GM12864 (cell line): ENCODE measurements around the gene MYT1.

Experiments used
- DNase-seq: peaks from one replicate; pipeline ENCODE4 v3.0.0-alpha.2; 2011; ENCODE audit warnings: low read depth
- H3K4me3 ChIP-seq: 2 replicates; pipeline ENCODE4 v1.5.1; 2011; ENCODE audit warnings: mild to moderate bottlenecking, low read depth, low read length, control low read depth
- CTCF ChIP-seq: IDR thresholded peaks from 2 replicates; pipeline ENCODE4 v1.5.1; 2011; ENCODE audit warnings: low read depth, mild to moderate bottlenecking, moderate library complexity, low read length, control low read depth, inconsistent platforms; ENCODE audit errors: missing control alignments

Gene MYT1

DNA sequence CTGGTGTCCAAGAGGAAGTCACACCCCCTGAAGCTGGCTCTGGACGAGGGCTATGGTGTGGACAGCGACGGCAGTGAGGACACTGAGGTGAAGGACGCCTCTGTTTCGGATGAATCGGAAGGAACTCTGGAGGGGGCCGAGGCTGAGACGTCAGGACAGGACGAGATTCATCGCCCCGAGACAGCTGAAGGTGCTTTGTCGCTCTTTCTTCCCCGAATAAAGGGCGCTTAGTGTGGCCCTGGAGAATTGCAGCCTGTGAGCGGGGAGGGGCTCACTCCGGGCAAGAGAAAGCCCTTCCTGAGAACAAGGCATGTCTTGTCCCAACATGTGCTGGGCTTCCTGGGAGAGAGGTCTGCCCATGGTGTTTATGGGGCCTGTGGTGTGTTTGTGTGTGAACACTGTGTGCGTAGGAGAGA lies 41.4 kb downstream of the MYT1 start:
- no peak overlapping the region for H3K4me3 ChIP-seq
- DNase-seq: no peak
- no peak for TF ChIP-seq CTCF

DNA sequence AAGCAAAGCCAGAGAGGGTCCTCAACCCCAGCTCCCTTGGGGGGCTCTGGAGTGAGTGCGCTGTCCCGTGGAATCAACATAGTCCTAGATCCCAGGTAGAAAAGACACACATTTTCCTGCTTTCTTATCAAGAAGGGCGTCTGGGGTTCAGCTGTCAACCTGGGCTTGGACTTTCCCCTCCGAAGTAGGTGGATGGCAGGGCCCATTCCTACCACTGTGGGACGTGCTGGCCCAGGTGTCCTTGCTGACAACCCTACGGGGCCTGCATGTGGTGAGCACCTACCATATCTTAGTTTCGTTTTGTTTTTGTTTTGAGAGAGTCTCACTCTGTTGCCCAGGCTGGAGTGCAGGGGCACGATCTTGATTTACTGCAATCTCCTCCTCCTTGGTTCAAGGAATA lies 42.4 kb downstream of the MYT1 start:
- H3K4me3 ChIP-seq: no peak overlapping the region
- no peak for TF ChIP-seq CTCF

DNA sequence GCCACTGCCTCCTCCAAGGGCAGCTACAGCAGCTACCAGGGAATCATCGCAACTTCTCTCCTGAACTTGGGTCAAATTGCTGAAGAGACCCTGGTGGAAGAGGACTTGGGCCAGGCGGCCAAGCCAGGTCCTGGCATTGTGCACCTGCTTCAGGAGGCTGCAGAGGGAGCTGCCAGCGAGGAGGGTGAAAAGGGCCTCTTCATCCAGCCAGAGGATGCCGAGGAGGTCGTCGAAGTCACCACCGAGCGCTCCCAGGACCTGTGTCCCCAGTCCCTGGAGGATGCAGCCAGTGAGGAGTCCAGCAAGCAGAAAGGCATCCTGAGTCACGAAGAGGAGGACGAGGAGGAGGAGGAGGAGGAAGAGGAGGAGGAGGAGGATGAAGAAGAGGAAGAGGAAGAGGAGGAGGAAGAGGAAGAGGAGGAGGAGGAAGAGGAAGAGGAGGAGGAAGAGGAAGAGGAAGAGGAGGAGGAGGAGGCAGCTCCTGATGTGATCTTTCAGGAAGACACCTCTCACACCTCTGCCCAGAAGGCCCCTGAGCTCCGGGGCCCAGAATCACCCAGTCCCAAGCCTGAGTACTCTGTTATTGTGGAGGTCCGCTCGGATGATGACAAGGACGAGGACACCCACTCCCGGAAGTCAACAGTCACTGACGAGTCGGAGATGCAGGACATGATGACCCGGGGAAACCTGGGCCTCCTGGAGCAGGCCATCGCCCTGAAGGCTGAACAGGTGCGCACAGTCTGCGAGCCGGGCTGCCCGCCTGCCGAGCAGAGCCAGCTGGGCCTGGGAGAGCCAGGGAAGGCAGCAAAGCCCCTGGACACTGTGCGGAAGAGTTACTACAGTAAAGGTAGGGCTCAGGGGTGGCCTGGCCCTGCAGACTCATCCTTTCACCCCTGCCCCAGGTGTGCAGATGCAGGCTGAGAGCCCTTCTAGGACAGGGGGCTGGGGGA lies 43.7 kb downstream of the MYT1 start:
- no peak overlapping the region for H3K4me3 ChIP-seq
- no peak for DNase-seq
- TF ChIP-seq CTCF: no peak

More for the DNA sequence above, 42.4 kb downstream of the MYT1 start:
- DNase-seq: no peak

DNA sequence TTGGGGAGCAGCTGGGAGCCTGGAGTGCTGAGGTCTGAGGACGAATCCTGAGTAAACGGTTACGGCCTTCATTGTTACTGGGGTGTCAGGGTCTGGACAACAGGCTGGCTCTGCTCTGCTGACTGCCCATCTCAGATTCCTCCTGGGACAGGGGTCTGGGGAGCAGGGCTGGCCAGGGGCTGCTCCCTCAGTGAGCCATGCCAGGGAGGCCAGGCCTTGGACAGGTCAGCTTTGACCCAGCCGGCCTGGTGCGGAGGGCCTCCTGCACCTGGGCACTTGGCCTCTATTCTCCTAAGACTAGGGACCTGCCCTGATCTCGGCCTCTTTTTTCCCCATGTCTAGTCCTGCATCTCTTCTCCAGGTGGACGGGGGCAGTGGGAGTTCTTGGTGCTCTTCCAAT lies 44.9 kb downstream of the MYT1 start:
- no peak overlapping the region for H3K4me3 ChIP-seq
- TF ChIP-seq CTCF: no peak
- no peak for DNase-seq

DNA sequence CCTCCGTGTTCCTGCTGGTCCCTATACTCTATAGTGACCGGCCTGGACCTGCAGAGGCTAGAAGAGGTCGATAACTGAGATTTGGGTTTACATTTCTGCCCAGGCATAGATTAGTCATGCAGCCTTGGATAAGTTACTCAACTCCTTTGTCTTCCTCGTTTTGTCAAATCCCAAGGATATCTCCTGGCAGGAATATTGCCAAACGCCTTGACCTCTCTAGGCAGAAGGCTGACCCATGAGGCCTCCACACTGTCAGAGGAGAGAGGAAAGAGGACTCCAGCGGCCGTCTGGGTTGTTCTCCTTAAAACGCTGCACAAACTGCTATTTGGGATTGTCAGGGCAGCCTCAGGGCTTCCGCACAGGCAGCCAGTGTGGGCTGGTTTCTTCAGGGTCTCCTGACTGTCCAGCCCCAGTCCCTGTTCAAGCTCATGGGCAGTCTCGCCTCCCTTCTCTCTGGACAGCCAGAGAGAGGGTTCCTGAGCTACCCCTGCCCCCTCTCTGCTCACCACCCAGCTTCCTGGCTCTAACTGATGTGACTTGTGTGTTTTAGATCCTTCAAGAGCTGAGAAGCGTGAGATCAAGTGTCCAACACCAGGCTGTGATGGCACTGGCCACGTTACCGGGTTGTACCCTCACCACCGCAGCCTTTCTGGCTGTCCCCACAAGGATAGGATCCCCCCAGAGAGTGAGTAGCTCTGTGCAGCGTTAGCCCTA lies 46.6 kb downstream of the MYT1 start:
- no peak for TF ChIP-seq CTCF
- no peak overlapping the region for H3K4me3 ChIP-seq
- no peak for DNase-seq

- DNase-seq: no peak
- H3K4me3 ChIP-seq: no peak overlapping the region
- TF ChIP-seq CTCF: no peak
Measured at GRCh38 chr20:64211874-64212658, 47.8 kb downstream of the MYT1 start.
